ENCODE data around the gene GSG1L.

GSG1L gene

GRCh38 chr16:27787665-27788064 lies 275.8 kb downstream of the GSG1L start:
- TF ChIP-seq, protein P1, sequence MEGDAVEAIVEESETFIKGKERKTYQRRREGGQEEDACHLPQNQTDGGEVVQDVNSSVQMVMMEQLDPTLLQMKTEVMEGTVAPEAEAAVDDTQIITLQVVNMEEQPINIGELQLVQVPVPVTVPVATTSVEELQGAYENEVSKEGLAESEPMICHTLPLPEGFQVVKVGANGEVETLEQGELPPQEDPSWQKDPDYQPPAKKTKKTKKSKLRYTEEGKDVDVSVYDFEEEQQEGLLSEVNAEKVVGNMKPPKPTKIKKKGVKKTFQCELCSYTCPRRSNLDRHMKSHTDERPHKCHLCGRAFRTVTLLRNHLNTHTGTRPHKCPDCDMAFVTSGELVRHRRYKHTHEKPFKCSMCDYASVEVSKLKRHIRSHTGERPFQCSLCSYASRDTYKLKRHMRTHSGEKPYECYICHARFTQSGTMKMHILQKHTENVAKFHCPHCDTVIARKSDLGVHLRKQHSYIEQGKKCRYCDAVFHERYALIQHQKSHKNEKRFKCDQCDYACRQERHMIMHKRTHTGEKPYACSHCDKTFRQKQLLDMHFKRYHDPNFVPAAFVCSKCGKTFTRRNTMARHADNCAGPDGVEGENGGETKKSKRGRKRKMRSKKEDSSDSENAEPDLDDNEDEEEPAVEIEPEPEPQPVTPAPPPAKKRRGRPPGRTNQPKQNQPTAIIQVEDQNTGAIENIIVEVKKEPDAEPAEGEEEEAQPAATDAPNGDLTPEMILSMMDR (IDR thresholded peaks at IDR 0.05; ENCODE audit: low read depth, low read length), result no peak
- DNase-seq (ENCODE audit: low read depth in 2 of 2), result no peak
- no peak overlapping the region for H3K4me3 ChIP-seq (replicated peaks in 1 of 2; ENCODE audit: low read depth in 2 of 2, low read length in 2 of 2)

GRCh38 chr16:27786923-27787625 lies 276.4 kb downstream of the GSG1L start:
- DNase-seq (ENCODE audit: low read depth in 2 of 2), result no peak
- no peak overlapping the region for H3K4me3 ChIP-seq (replicated peaks in 1 of 2; ENCODE audit: low read depth in 2 of 2, low read length in 2 of 2)
- TF ChIP-seq, protein P1 (IDR thresholded peaks at IDR 0.05; ENCODE audit: low read depth, low read length), result no peak

DNA sequence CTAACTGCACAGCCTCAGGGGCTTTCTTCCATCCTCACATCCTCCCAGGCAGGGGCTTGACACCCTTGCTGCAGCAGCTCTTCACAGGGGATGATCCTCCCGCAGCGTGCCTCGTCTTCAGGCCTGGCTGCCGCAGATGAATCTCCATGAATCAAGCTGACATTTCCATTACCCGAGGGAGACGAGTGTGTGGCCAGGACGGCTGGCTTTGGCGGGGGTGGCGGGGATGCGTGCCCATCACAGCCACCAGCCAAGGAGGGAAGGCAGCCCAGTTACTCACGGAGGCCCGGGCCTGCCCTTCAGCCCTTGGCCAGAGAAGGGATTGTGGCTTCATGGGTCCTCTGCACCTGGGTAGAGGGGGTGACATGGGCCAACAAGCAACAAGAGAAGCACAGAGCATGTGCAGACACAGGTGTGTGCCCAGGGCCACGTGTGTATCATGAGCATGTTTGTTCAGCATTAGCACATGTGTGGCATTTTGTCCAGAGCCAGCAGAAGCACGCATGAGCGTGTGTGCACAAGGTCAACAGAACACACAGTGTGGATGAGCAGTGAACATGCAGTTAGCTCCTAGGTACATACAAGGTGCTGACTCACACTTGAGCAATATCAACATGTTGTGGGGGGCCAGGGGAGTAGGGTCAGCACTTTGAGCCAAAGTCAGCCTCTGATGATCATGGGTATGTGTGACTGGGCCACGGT lies 277.1 kb downstream of the GSG1L start:
- TF ChIP-seq, protein P1 (IDR thresholded peaks at IDR 0.05; ENCODE audit: low read depth, low read length), result no peak

DNA sequence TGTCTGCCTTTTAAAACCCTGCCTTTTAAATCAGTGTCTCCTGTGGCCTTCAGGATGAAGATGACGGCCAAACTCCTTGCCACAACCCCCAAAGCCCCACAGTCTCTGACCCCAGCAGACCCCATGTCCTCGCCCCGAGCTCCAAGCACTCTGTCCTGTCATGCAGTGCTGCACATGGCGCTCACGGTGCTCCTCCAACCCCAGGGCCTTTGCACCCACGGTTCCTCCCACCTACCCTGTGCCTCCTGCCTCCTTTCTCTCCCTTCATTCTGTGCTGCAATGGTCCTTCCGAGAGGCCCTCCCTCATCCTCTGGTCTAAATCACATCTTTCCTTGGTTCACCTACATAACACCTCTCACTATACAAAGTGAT lies 278.2 kb downstream of the GSG1L start:
- no peak overlapping the region for H3K4me3 ChIP-seq (replicated peaks in 1 of 2; ENCODE audit: low read depth in 2 of 2, low read length in 2 of 2)
- no peak for DNase-seq (ENCODE audit: low read depth in 2 of 2)
- TF ChIP-seq, protein P1 (IDR thresholded peaks at IDR 0.05; ENCODE audit: low read depth, low read length), result no peak

More for the DNA sequence above, 277.1 kb downstream of the GSG1L start:
- H3K4me3 ChIP-seq (replicated peaks in 1 of 2; ENCODE audit: low read depth in 2 of 2, low read length in 2 of 2), result no peak overlapping the region
- DNase-seq (ENCODE audit: low read depth in 2 of 2), result no peak

DNA sequence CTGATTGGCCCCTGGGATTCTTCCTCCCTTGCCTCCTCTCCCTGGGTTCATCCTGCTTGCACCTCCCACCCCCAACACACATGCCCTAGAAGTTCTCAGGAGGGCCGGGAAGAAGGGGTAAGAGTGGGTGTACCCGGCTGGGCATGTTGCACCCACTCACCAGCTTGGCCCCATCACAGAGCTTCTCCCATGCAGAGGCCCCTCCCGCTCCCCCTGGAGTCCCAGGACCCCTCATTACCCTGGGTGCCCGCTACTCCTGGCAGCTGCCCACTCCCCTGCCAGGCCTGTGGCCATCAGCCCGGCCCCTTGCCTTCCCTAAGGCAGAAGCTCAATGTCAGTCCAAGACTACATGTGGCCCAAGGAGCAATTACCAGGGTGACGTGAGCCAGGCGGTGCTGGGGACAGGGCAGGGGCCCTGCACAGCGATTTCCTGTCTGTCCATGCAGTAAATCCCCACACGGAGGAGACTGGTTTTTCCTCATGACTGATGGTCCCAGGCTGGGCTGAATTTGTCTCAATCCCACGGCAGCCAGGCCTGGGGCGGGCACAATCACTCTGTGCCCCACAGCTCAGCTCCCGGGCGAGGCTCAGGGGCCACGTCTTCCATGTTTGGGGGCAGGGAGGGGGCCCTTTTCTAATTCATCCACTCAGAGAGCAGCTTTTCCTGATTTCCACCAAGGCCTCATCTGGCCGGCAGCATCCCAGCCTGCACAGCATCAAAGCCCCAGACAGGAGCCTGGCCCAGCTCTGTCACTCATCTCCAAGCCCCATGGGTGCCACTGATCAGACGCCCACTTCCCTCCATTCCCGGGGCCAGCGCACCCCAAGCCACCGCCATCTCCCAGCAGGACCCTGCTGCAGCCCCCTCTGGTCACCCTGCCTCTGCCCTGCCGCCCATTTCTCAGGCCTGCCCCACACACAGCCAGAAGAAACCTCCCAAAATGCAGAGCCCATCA lies 278.9 kb downstream of the GSG1L start:
- TF ChIP-seq, protein P1 (IDR thresholded peaks at IDR 0.05; ENCODE audit: low read depth, low read length), result no peak
- no peak for DNase-seq (ENCODE audit: low read depth in 2 of 2)

GRCh38 chr16:27781981-27782880 lies 281.3 kb downstream of the GSG1L start:
- no peak for DNase-seq (ENCODE audit: low read depth in 2 of 2)
- H3K4me3 ChIP-seq (replicated peaks in 1 of 2; ENCODE audit: low read depth in 2 of 2, low read length in 2 of 2), result no peak overlapping the region
- TF ChIP-seq, protein P1 (IDR thresholded peaks at IDR 0.05; ENCODE audit: low read depth, low read length), result no peak

More for the DNA sequence above, 278.9 kb downstream of the GSG1L start:
- no peak overlapping the region for H3K4me3 ChIP-seq (replicated peaks in 1 of 2; ENCODE audit: low read depth in 2 of 2, low read length in 2 of 2)
